HG03175 (cell line): Measurements from ENCODE around the gene PEX16.
A peak's percentile ranks its signal among the peaks of the same experiment; 100 is the strongest.

Source experiments
- ATAC-seq: cut with Tn5 transposase; IDR thresholded peaks from one replicate; pipeline ENCODE4 v1.9.1; 2021; ENCODE audit warnings: mild to moderate bottlenecking, moderate library complexity; ENCODE audit not compliant: unreplicated experiment

Gene PEX16

DNA sequence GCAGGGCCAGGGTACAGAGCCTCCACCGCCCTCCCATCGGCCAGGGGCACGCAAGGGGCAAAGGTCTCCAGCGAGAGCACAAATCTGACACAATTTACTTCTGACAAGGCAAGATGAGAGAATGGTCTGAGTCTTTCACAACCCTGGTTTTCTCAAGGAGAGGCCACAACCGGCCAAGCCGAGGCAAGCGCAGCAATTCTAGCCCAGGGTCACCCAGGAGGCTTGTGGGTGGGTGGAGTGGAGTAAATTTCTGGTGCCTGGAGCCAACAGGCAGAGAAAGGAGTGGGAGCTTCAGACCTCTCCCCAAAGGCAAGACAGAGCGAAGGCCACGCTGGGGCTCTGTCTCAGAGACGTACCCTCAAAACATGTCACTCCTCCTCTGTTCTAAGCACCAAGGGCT, 14.1 kb upstream of the PEX16 start:
- ATAC-seq: no peak

- ATAC-seq: no peak
Measured at GRCh38 chr11:45930951-45931570, 13.4 kb upstream of the PEX16 start.

- peak; percentile 97 for ATAC-seq
Measured at GRCh38 chr11:45930031-45930794, 12.5 kb upstream of the PEX16 start.

DNA sequence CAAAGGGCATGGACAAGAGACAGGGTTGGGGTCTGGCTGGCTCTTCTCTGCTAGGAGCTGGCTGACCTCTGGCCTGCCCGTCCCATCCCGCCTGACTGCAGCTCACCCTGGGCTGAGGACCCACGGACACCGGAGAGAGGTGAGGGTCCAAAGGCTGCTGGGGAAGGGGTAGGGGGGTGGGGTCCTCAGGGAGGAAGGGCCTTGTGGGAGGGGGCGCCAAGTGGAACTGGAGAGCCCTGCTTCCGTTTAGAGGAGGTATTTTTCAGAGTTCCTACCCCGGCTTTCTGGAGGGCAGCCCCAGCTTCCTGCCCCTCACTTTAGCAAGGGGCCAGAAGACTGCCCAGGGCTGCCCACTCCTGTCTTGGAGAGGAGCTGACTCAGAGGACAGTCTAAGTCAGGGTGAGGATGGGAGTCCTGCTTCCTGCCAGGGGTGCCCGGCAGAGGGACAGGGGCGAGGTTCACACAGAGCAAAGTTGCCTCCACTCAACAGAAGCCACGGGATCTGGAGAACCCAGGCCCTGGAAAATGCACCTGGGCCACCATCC, 11.9 kb upstream of the PEX16 start:
- peak; percentile 17 for ATAC-seq

GRCh38 chr11:45928535-45929215, 11.0 kb upstream of the PEX16 start:
- ATAC-seq: no peak

- no peak for ATAC-seq
Measured at GRCh38 chr11:45927684-45928413, 10.2 kb upstream of the PEX16 start.

DNA sequence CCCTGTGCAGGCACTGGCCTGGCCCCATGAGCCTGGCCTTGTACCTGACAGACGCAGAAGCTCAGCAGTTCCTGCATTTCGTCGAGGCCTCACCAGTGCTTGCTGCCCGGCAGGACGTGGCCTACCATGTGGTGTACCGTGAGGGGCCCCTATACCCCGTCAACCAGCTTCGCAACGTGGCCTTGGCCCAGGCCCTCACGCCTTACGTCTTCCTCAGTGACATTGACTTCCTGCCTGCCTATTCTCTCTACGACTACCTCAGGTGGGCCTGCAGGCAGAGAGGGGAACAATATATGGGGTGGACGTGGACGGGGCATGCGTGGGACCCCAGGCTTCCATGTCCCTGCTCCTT, 9.6 kb upstream of the PEX16 start:
- no peak for ATAC-seq

- no peak for ATAC-seq
Measured at GRCh38 chr11:45926536-45927331, 9.1 kb upstream of the PEX16 start.

GRCh38 chr11:45926001-45926401, 8.3 kb upstream of the PEX16 start:
- ATAC-seq: no peak

DNA sequence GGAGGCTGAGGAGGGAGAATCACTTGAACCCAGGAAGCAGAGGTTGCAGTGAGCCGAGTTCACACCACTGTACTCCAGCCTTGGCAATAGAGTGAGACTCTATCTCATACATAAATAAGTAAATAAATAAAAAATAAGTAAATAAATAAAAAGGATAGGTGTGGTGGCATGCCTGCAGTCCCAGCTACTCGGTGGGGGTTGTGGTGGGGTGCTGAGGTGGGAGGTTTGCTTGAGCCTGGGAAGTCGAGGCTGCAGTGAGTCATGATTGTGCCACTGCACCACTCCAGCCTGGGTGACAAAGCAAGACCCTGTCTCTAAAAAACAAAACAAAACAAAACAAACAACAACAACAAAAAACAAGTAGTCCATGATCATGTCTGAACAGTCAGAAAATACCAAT, 7.9 kb upstream of the PEX16 start:
- no peak for ATAC-seq

GRCh38 chr11:45924927-45925326, 7.2 kb upstream of the PEX16 start:
- no peak for ATAC-seq

DNA sequence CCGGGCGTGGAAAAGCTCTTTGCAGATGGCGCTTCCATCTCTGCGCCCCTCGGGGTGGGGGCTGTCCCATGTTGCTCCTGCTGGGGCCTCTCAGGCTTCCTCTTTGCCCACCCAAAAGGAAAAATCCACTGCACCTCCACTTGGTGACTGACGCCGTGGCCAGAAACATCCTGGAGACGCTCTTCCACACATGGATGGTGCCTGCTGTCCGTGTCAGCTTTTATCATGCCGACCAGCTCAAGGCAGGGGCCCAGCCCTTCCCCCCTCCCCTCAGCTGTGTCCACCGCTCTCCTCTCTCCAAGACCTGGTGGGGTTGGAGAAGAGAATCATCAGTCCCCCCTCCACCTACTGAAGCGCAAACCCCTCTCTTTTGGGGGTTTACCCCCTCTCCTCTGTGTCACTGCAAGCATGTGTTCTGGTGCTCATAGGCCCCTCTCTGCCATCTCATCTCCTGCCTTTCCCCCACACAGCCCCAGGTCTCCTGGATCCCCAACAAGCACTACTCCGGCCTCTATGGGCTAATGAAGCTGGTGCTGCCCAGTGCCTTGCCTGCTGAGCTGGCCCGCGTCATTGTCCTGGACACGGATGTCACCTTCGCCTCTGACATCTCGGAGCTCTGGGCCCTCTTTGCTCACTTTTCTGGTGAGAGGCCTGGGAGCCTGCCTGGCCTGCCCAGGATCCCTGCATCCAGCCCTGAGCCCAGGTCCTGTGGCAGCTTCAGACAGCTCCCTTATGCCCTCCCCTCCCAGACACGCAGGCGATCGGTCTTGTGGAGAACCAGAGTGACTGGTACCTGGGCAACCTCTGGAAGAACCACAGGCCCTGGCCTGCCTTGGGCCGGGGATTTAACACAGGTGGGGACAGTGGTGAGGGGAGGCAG, 6.6 kb upstream of the PEX16 start:
- ATAC-seq: no peak

- no peak for ATAC-seq
Measured at GRCh38 chr11:45922425-45923082, 4.9 kb upstream of the PEX16 start, which contains the start of gene LARGE2. LARGE2 (plus strand) TSS chr11:45922656; CDS start chr11:45922883, 227 bp downstream.

- no peak for ATAC-seq
Measured at GRCh38 chr11:45921561-45922424, 4.1 kb upstream of the PEX16 start.

- ATAC-seq: no peak
Measured at GRCh38 chr11:45920531-45921477, 3.1 kb upstream of the PEX16 start.

- no peak for ATAC-seq
Measured at GRCh38 chr11:45919806-45920530, 2.3 kb upstream of the PEX16 start.
